Putamen (tissue), 1 donor: ENCODE measurements around the gene KIAA0930.

ENCODE experiments used
- DNase-seq: peaks from one replicate; pipeline ENCODE4 v3.0.0-alpha.2; 2016; ENCODE audit warnings: low spot score

Gene KIAA0930

DNA sequence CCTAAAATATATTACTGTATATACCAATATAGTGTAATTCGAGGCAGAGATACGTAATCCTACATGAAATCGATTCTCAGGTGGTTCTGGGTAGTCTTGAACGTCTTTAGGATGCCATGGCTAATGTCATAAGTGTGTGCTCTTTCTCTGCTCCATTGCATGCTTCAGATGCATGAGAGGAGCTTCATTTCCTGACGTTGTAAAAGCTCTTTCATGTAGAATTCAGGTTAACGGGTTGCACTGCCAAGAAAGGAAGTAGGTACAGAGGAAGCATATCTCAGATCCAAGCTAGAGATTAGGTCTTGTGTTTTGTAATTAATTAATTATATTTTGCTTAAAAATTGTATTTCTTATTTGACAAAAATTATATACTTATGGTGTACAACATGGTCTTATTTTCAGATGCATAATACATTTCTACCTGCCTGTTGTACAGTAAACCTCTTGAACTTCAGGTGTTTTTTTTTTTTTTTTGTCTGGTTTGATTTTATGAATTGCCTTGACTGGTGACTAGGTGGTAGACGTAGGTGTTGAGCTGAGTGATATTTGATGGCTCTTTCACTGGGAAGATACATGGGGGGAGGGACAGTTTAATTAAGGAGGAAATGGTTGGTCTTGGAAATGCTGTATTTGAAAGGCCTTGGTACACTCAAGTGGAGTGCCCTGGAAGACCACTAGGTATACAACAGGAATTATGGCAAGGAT lies 67.7 kb downstream of the KIAA0930 start:
- DNase-seq: no peak

DNA sequence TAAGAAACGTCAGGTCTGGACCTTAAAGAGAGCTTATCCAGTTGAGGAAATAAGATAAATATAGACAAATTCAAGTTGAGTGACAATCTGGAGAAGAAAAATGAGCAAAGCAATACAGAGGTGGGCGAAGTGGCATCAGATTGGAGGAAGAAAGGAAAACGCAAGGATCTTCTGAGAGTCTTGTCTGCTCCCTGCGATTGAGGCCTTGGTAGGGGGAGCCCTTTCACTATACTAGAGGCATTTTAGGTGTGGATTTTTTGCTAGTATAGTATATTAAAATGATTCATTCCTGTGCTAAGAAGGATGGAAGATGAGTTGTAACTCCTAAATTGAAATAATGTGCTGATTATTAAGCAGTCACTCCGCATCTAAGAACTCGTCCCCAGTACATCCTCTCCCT lies 68.9 kb downstream of the KIAA0930 start:
- peak; percentile 48 for DNase-seq

- DNase-seq: no peak
These were observed 70.9 kb downstream of the KIAA0930 start for GRCh38 chr22:45169591-45170466.

DNA sequence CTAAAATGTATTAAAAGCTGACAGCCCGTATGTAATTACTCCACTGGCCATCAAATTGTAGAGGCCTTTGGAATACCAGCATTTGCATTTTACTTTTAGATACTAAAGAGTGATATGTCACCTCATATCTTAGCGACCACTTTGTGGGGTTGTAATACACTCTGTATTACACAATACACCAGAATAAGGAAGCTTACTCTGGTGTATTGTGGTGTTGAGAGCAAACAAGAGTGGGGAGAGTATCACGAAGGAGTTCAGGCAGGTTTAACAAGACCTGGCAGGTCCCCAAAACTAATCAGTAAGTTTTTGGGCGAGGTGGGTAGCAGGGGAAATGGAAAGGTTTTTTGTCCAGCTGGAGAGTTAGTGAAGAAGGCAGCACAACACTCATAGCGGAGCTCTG lies 73.8 kb downstream of the KIAA0930 start:
- no peak for DNase-seq

- DNase-seq: no peak
These were observed 76.2 kb downstream of the KIAA0930 start for GRCh38 chr22:45164270-45165088.

GRCh38 chr22:45163451-45164269 lies 77.0 kb downstream of the KIAA0930 start, which contains the start of gene NUP50:
TSS of gene NUP50 (plus strand) at chr22:45163925. CDS start at chr22:45168178, 4,253 bp downstream.
- peak; percentile 94 for DNase-seq

- no peak for DNase-seq
These were observed 77.6 kb downstream of the KIAA0930 start for GRCh38 chr22:45163099-45163450.

DNA sequence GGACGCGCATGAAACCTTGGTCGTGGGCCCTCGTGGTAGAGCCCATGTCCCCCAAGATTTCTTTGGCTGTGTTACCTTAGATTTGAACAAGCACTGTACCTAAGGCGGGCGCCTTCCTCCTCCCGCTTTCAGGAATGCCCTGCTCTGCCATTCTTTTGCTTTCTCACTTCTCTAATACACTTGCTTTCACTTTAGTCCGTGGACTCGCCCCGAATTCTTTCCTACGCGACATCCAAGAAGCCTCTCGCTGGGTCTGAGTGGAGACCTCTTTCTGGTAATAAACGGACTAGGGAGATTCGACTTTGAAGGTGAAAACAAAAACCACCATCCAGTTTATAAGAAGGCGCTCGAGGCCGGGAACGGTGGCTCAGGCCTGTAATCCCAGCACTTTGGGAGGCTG lies 78.2 kb downstream of the KIAA0930 start:
- no peak for DNase-seq

DNA sequence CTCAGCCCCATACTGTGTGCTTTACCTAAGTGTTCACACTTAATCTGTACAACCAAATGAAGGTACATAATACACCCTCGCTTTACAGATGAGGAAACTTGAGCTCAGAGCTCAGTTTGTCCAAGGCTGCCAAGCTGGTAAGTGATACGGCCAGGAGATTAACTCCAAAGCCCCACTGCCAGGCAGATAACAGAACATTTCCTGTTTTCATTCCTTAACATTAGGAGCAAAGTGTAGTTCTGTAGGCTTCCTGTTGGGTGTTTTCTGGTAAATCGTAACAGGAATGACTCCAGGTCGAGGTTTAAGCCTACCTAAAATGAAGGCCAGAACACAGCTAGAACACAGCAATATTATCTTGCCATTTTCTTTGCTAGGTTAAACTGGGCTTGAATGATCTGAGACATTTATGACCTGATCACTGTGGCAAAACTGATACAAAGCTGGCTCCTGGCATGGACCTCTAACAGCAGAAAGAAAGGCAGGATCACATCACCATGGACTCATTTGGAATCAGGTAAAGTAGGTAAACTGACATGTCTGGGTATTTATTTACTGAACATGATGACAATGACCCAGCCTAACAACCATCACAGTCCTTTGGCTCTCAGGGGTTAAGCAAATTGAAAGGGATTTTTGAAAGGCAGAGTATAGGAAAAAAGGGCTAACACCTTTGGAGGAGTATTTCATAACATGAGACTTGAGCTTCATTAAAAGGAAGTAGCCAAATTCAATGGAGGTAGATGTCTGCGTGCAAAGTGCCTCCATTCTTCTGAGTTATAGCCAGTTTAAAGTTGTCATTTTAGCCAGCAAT lies 80.8 kb downstream of the KIAA0930 start:
- DNase-seq: no peak

DNA sequence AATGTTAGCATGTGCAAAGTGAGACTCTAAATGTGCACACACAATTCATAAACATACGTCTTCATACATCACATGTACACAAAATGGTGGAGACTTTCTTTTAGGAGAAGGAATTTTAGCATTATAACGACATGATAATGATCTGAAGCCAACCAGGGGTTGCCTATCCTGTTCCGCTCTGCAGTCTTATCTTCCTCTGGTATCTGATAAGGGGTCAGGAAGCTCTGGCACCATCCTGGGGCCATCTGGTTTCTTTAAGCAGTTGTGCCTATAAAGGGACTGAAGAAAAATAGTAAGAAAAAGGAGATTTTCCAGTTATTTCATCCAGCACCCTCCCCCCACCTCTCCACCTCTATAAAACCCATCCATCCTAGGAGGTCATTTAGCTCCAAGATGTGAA lies 82.8 kb downstream of the KIAA0930 start:
- DNase-seq: no peak

DNA sequence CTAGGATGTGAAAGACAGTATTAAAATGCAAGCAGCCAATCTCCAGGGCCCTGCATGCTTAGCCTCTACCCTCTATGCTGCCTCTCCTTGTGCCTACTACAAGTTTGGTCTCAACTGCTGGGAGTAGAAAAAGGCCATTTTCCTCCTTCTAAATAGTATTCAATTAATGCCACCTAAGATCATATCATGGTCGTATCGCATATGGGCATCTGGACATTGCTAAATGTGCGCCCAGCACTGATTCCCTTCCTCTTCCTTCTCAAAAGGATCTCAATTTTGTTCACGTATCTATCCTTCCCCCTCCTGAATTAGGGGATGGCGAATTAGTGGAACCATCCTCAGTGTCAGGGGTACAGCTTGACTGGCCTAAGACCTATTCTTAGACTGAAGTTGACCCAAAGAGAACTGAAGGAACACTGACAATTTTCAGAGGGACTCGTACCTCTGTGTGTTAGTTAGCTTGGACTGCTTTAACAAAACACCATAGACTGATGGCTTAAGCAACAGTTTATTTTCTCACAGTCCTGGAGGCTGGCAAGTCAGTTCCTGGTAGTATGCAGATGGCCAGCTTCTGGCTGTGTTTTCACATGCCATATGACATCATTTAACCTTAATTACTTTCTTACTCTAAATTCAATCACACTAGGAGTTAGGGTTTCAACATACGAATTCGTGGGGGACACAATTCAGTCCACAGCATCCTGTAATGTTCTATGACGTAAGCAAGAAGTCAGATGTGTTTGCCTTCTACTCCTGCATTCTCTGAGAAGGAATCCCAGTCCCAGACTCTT lies 85.4 kb downstream of the KIAA0930 start:
- DNase-seq: no peak

- DNase-seq: no peak
These were observed 86.3 kb downstream of the KIAA0930 start for GRCh38 chr22:45154383-45154782.

DNA sequence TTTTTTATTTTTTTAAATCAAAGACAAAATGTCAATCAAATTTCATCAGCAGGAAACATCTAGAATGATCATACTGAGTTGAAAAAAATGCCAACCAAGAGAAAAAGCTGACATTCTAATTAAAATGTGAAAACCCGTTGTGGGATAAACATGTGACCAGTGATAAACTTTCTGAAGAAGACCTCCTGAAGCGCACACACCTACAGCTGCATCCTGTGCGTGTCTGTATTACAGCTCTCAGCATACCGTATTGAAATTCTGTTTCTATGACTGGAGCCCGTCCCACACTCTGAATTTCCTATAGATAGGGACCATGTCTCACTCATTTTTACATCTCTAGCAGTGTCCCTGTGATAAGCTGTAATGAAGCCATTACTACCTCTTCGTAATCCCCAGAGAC lies 89.2 kb downstream of the KIAA0930 start:
- no peak for DNase-seq

GRCh38 chr22:45150139-45150538 lies 90.6 kb downstream of the KIAA0930 start:
- DNase-seq: no peak

DNA sequence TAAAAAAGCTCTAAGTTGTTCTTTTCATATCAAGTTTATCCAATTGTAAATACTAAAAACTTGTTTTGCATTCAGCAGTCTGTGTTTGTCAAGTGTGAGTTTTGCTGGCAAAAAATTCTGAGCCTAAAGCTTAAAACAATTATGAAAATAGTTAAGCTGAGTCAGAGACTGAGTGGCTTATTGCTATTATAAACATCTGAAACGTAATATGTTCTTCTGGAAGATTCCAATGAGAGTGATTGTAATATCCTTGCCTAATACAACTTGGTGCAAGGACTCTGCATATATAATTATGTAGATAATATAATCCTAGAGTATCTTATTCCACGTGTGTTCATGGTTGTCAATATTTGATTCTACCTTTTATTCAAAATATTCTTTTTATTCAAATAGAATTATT lies 91.0 kb downstream of the KIAA0930 start:
- no peak for DNase-seq

DNA sequence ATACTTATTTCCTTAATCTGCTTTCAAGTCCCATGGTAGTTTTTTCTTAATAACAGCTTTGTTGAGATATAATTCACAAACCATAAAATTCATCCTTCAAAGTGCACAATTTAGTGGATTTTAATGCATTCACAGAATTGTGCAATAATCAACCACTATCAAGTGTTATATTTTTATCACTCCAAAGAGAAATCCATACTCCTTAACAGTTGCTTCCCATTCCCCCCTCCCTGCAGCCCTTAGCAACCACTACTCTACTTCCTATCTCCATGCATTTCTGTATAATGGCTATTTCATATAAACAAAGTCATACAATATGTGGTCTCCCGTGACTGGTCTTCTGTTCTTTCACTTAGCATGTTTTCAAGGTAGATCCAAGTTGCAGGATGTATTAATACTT lies 95.8 kb downstream of the KIAA0930 start:
- DNase-seq: no peak

GRCh38 chr22:45142376-45142775 lies 98.3 kb downstream of the KIAA0930 start:
- DNase-seq: no peak
